ENCODE results near the gene MAP3K15.
A peak's percentile ranks its signal among the peaks of the same experiment; 100 is the strongest.

Gene MAP3K15

DNA sequence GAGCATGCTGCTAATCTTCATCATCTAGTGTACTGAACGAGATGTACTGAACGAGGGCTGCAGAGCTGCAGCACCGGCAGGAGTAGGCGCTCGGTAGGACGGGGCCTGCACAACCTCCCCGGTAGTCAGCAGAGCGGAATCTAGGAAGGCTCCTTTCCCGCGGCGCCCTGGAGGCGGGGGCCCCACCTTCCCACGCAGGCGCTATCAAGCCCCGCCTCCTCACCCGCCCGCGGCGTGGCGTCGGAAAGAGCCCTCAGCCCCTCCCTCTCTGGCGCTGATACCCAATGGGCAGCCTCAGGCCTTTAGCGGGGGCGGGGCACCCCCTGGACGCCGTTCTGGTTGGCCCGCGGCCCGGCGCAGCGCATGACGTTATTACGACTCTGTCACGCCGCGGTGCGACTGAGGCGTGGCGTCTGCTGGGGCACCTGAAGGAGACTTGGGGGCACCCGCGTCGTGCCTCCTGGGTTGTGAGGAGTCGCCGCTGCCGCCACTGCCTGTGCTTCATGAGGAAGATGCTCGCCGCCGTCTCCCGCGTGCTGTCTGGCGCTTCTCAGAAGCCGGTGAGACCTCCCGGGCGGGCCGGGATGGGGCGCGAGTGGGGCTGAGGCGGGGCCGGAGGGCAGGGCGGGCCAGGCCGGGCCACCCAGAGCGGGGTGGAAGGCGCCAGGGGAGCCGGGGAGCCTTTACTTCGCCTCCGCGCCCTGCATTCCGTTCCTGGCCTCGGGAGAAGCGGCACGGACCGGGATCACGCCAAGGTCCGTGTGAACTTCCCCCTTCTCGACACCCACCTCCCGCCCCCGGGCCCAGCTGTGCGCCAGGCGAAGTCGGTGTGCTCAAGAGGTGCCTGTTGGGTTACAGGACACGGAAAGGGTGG lies 171.5 kb downstream of the MAP3K15 start, which contains the start of gene PDHA1:
TSS of gene PDHA1 (plus strand) at position 393 of the 874 bp plus-strand sequence. CDS start at position 504, 111 bp downstream.
- peak; percentile 77 to 79 for DNase-seq (ENCODE audit: low read depth in 2 of 2)

DNA sequence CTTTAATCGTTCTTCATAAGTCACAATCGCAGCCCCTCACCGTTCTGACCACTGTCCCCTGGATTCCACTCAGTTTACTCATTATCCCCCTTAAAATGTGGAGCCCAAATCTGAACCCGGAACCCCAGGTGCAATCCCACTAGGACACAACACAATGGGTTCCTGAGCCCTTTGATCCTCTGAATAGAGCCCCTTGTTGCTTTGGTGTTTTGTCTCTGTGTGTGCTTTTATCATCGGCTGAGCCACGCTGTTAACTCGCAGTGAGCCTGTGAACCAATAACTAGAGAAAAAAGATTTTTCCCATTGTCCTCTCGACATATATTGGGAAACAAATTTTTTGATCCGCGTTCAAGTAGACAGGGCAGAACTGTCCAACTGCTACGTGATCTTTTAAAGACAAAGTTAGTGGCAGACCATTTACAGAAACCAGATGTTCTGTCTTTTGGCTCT lies 172.2 kb downstream of the MAP3K15 start:
- DNase-seq (ENCODE audit: low read depth in 2 of 2) = no peak

DNA sequence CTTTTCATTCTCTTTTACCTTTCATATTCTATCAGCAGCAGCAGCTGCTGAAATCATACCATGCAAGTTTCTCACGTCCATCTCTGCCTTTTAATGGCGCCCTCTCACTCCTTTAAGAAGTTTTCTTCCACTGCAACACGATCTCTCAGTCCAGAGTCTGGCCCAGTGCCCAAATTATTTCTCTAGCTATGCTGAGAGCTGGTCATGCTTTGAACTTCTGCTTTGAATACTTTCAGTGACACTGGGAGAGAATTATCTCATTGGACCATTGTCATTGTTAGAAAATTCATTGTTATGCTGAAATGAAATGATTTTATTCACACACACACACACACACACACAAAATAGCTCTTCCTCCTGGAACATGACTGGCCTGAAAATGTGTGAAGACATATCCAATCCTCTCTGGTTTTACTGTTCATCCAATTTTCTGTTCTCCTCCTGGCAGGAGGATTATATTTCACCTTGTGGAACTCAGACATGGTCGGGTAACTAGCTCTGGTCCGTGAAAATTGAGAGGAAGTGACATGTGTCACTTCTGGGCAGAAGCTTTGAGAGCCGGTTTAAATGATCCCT lies 172.9 kb downstream of the MAP3K15 start:
- no peak for DNase-seq (ENCODE audit: low read depth in 2 of 2)

DNA sequence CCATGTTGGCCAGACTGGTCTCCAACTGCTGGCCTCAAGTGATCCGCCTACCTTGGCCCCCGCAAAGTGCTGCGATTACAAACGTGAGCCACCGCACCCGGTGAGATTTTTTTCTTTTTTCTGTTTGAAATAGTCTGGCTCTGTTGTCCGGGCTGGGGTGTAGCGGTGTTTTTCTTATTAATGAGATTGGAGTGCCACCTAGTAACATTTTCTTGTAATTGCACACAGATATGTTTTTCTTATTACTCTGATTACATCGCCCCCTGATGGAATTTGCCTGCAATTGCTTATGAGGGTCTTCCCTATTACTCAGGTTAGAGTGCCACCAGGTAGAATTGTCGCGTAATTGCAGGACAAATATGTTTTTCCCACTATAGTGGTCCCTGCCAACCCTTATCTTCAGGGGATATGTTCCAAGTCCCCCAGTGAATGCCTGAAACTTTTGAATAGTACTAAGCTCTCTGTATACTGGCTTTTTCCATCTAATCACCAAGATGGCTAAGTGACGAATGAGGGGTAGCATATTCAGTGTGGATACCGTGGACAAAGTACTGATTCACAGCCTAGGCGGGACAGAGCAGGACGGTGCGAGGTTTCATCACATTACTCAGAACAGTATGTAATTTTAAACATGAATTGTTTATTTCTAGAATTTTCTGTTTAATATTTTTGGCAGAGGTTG lies 180.2 kb downstream of the MAP3K15 start:
- DNase-seq (ENCODE audit: low read depth in 2 of 2) = no peak

DNA sequence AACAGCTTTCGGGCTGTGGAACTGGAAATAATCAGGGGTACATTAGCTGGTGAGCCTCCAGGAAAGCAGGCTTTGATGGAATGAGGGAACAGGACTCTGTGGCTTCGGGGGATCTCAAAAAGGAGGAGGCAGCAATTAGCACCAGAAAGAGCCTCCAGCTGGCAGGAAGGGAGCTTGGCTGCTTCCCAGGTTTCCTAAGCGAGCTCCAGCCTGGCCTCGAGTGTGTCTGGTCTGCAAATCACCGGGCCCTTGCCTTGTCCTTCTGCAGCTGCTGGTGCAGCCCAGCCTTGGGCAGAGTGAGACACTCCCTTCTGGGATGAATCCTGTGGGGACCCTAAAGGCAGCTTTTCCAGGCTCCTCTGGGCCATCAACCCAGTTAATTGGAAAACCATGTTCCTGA lies 182.3 kb downstream of the MAP3K15 start:
- DNase-seq (ENCODE audit: low read depth in 2 of 2) = no peak

DNA sequence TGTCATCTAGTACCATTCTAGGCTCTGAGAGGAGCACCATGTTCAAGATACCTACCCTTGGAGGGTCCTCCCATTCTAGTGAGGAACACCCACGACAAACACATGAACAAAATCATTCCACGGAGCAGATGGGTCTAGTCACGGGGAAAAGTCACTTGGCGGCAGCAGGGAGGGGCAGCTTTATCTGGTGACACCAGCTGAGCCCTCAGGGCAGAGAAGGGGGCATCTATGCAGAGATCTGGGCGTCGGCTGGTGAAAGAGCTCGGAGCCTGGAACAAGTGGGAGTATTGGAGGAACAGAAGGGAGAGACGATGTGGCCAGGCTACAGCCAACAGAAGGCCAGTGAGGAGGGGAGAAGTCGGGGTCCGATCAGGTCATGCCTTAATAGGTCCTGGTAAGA lies 183.5 kb downstream of the MAP3K15 start:
- no peak for DNase-seq (ENCODE audit: low read depth in 2 of 2)

DNA sequence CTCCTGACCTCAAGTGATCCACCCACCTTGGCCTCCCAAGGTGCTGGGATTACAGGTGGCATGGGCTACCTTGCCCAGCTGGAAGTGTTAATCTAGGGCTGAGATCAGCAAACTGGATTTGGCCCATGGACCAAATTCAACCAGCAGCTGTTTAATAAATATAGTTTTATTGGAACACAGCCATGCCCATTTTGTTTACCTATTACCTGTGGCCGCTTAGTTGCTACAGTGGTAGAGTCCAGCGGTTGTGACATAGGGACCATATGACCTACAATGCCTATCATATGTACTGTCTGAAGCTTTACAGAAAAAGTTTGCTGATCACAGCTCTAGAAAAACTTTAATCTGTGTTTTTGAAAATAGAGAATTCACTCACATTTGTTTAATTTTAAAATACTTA lies 188.7 kb downstream of the MAP3K15 start:
- no peak for DNase-seq (ENCODE audit: low read depth in 2 of 2)
